ENCODE measurements around the gene CAPN11.

The CAPN11 gene

GRCh38 chr6:44217332-44218143 is 58.9 kb downstream of the CAPN11 start:
- DNase-seq = no peak

- DNase-seq = peak; percentile 38
These were observed 60.6 kb downstream of the CAPN11 start for GRCh38 chr6:44219053-44219814.

- no peak for DNase-seq
These were observed 61.5 kb downstream of the CAPN11 start for GRCh38 chr6:44219815-44220784.

GRCh38 chr6:44220913-44221290 is 62.3 kb downstream of the CAPN11 start:
- DNase-seq = no peak

GRCh38 chr6:44221291-44221960 is 62.8 kb downstream of the CAPN11 start:
- peak; percentile 86 for DNase-seq

GRCh38 chr6:44221961-44222335 is 63.3 kb downstream of the CAPN11 start:
- DNase-seq = no peak

- peak; percentile 30 for DNase-seq
These were observed 64.1 kb downstream of the CAPN11 start for GRCh38 chr6:44222486-44223318.

GRCh38 chr6:44223319-44224028 is 64.9 kb downstream of the CAPN11 start, which contains the start of gene SLC29A1:
TSS of gene SLC29A1 (plus strand) at chr6:44223595. CDS start at chr6:44227314, 3,719 bp downstream.
- DNase-seq = peak; percentile 90

- DNase-seq = peak; percentile 28
These were observed 65.7 kb downstream of the CAPN11 start for GRCh38 chr6:44224029-44224964.

- no peak for DNase-seq
These were observed 66.3 kb downstream of the CAPN11 start for GRCh38 chr6:44224965-44225305.

GRCh38 chr6:44225579-44226325 is 67.1 kb downstream of the CAPN11 start:
- DNase-seq = no peak

GRCh38 chr6:44226368-44227147 is 67.9 kb downstream of the CAPN11 start:
- DNase-seq = no peak

GRCh38 chr6:44227148-44227793 is 68.7 kb downstream of the CAPN11 start:
- no peak for DNase-seq

- no peak for DNase-seq
These were observed 69.4 kb downstream of the CAPN11 start for GRCh38 chr6:44228031-44228430.

GRCh38 chr6:44228433-44228832 is 69.8 kb downstream of the CAPN11 start:
- DNase-seq = no peak

- DNase-seq = no peak
These were observed 70.2 kb downstream of the CAPN11 start for GRCh38 chr6:44228836-44229235.

- DNase-seq = no peak
These were observed 70.9 kb downstream of the CAPN11 start for GRCh38 chr6:44229376-44230033.

Data from activated CD4-positive, alpha-beta T cell treated with anti-CD3 and anti-CD28 coated beads for 48 hours (primary cell).